HG02588 (cell line): ENCODE data around the gene HSP90AA1.
"Not testable (repeated sequence)": the region's sequence is repeated elsewhere in the genome, so short reads cannot be mapped to it uniquely, and the experiment has no call there.

ENCODE experiments used
- ATAC-seq: cut with Tn5 transposase; IDR thresholded peaks from one replicate; pipeline ENCODE4 v1.9.1; 2021; ENCODE audit warnings: mild to moderate bottlenecking, moderate library complexity; ENCODE audit not compliant: unreplicated experiment

HSP90AA1 gene

DNA sequence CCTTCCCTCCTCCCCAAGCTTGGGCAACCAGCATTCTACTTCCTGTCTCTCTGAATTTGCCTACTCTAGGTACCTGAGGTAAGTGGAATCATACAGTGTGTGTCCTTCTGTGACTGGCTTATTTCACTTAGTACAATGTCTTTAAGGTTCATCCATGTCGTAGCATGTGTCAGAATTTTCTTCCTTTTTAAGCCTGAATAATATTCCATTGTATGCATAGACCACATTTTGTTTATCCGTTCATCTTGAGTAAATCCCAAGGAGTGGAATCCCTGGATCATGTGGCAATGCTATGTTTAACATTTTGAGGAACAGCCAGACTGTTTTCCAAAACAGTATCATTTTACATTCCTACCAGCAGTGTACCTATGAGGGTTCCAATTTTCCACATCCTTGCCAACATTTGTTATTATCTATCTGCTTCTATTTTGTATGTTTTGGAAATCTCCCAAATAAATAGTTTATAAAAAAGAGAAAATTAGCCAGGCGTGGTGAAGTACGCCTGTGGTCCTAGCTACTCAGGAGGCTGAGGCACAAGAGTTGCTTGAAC, 12.4 kb downstream of the HSP90AA1 start:
- ATAC-seq: no peak

DNA sequence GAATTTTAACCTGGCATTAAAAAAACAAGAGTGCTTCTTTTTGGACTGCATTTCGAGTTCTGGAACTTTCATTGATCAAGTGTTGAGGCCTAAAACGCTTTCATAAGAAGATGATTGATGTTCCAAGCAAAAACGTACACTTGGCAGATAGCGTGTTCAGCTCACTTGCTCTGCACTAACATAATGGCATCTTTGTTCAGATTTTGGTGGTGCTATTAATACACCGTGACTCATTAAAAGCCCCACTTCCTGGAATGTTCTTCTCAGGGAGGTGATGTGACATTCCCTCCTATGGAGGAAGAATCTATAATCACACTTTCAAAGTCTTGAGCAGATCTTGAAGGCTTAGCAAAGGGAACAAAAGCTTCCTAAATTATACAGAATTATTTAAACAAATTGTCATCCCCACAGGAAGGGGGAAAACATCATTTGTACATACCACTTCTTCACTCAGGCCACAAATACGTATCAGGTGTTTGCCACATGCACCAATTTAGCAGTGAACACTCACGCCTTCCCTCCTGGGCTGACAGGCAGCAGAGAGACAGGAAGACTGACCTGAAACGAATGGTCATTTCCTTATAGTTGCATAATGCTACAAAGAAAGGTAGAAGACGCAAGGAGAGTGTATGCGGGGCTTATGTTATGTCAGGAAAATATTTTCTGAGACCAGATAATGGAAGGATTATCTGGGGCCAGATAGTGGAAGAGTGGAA, 15.4 kb downstream of the HSP90AA1 start:
- ATAC-seq: no peak

DNA sequence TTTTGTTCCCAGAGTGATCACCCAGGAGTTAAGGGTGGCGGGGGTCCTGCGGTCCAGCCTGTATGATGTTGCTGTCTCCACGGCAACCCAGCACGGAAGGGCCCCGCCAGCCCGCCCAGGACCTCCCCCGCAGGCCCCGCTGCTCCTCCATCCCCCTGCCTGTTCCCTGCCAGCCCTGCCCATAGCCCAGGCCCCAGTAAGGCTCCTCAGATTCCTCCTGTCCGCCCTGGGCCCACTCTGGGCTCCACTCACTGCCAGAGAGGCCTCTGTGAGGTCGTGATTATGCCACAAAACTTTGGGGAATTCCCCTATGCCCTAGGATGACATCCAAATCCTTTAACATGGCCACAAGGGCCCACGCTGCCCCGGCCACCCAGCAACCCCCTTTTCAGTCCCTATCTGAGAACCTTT, 20.8 kb downstream of the HSP90AA1 start:
- ATAC-seq: no peak

DNA sequence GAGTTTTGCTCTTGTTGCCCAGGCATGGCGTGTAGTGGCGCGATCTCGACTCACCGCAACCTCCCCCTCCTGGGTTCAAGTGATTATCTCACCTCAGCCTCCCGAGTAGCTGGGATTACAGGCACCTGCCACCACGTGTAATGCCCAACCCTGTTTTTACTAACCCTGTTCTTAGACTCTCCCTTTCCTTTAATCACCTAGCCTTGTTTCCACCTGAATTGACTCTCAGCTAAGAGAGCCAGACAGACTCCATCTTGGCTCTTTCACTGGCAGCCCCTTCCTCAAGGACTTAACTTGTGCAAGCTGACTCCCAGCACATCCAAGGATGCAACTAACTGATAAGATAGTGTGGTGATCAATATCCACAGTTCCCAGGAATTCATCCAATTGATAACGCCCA, 22.3 kb downstream of the HSP90AA1 start:
- ATAC-seq: not testable (repeated sequence)

DNA sequence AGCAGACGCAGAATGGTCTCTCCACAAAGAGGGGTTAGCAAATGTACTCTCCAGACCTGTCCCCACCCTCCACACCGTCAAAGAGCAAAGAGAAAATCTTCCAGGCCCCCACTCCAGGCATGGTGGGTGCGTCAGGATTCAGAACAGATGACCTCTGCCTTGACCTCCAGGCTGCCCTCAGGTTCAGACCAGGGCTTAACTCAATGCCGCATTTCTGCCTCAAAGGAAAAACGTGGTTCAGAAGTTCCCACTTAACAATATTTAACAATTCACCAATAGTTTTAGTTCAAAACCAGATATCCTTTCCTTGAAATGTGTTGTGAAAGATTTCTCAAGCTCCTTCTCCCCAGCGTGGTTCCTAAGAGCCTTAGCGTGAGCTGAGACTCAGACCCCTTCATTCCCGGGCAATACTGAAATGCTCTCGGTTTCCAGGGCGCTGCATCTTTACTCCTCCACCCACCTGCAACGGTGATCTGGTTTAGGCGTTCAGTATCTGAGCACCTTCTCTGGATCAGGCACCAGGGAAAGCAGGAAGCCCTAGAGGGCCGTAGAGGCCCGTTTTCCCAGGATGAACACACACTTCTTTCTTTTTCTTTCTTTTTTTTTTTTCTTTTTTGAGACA, 22.9 kb downstream of the HSP90AA1 start:
- ATAC-seq: no peak

DNA sequence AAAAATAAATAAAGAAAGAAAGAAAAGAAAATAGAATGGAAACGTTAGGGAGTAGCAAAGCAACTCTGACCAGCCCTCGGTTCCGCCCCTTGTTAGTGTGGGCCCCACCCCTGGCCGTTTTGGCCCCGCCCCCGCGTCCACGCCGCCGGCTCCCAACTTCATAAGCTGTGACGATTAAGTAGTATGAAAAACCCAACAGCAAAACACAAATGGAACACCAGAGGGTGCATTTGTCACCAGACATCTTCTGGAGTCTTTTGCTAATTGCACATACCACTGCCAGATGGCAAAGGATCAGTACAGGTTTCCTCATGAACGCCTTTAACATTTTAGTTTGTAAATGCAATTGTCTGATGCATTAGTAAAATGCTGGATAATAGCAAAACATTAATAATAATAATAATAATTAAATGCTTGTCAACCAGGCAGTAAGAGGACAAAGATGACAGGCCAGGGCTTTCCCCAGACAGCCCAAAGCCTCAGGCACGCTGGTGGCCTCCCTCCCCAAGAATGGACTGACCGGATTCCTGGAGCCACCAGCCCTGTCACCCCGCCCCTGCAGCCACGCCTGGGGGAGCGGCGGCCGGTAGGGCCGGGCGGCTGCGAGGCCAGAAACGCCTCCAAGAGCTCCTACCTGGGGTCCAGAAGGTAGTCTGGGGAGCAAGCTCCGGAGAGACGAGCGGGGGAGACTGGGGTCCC, 23.6 kb downstream of the HSP90AA1 start:
- no peak for ATAC-seq

DNA sequence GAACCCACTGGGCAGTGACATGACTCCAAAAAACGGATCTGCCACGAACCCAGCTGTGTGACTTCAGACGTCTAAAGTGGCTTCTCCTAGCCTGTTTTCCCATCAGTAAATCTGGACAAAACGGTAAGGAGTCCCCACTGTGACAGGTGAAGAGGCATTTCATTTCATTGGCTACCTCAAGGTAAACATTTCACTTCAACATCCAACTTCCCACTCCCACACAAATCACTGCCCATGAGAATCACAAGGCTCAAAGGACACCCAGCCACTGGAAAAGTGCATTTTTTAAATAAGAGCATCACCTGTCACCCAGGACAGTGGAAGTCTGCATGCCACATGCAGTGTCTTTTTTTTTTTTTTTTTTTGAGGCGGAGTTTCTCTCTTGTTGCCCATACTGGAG, 27.9 kb downstream of the HSP90AA1 start:
- ATAC-seq: no peak

DNA sequence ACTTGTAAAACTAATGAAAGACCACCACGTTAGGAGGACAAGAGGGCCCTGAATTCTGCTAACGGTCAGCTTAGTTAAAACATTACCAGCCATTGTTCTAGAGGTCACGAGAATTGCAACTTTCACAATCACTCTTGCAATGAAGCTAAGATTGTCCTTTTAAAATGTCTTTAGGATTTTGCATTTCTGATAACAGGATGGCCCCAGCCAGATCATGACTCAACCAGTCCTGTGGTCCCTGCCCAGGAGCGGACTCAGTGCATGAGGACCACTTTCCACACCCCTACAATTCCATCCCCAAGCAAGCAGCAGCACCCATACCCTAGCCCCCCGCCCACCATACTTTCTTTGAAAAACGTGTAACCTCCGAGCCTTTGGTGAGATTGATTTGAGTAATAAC, 28.7 kb downstream of the HSP90AA1 start:
- ATAC-seq: no peak

DNA sequence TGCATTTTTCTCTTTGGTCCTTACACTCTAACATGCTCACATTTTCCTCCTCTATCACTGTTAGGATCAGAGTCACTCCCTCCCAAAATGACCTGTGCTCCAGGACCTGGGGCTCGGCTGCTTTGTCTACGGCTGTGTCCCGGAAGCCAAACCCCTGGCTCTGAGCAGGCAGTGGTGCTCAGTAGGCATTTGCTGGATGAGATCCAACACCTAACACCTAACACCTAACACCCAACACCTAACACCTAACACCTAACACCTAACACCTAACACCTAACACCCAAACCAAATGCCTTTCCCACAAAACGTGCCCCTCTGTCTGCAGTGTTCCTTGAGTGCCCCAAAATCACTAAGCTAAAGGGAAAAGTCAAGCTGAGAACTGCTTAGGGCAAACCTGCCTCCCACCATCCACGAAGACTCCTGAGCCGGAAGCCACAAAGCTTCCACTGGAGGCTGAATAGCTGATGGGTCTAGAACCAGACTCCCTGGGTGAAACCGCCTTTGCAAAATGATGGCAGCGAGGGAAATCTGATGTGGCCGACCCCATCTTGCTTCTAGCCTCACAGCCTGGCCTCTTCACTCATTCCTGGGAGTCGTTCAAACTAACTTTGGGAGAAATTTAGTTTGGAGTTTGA, 29.2 kb downstream of the HSP90AA1 start:
- no peak for ATAC-seq

DNA sequence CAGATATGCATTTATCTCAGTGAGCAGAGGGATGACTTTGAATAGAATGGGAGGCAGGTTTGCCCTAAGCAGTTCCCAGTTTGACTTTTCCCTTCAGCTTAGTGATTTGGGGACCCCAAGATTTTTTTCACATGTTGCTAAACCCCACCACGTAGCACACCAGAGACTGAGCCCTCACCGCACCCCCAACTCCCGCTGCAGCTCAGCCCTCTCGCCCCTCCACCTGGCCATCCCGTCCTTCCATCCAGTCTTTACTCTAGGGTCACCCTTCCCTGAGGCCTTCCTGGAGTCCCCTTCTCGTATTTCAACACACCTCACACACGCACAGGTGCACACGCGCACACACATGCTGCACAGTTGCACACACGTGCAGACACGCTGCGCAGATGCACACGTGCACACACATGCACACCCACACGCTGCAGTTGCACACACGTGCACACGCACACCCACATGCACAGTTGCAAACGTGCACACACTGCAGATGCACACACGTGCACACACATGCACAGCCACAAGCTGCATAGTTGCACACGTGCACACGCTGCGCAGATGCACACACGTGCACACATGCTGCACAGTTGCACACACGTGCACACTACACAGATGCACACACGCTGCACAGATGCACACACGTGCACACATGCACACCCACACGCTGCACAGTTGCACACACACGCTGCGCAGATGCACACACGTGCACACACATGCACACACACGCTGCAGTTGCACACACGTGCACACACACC, 30.0 kb downstream of the HSP90AA1 start:
- ATAC-seq: no peak

DNA sequence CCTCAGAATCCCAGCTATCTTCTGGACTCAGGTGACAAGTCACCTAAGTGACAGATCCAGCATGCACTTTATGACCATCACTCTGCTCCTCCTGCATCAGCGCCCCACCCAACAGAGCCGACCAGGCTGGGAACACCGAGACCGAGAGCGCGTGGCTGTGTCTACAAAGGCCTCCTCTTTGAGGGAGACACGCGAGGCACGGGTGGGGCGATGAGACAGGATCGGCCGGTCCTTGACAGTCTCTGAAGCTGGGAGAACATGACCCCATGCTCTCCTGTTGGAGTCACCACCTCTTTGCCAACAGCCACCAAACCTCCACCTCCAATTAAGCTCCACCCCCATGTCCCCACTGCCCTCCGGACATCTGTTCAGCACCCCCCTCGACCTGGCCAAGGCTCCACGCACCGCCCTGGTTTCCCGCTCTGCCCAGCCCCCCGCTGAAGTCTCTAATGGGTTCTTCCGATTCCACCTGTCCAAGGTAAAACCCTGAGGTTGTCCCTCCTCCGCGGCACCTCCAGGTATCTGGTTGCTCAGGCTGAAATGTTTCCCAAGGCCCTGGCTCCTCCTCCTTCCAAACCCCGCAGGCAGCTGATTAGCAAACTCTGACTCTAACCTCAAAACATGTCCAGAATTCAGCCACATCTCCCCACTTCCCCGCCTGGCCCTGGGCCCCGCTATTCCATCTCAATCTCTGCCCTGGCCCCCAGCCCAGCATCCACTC, 31.5 kb downstream of the HSP90AA1 start:
- no peak for ATAC-seq

DNA sequence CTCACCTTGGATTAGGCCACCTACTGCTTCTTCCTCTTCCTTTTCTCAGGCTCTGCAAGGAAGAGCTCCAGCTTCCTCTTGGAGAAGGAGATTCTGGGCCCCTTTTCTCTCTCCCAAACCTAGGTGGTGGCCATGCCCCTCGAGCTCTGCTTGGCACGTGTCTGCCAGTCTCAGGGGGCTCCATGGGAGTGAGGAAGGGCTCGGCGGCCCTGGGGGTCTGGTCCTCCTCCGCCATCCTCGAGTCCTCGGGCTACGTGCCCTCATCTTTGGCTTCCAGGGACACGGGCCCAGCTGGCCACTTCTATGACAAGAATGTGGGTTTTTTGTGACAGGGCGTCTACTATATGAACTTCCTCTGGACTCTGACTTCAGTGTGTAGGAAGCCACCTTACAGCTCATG, 34.3 kb downstream of the HSP90AA1 start:
- no peak for ATAC-seq

DNA sequence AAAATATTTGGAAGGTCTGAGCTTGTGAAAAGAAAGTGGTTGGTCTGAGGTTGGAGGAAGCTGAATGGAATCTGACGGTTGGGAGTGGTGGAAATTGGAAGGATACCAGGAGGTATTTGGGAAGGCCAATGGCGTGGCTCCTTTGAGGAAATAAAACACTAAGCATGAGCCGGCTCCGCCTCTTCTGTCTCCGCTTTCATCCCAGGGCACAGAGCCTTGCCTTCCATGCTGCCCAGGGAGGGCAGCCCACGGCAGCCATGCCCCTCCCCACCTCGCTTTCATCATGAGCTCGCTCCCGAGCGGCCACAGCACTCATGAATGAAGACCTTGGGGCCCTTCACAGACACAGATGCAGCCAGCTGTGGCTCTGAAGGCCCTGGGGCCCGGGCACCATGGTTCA, 36.2 kb downstream of the HSP90AA1 start:
- no peak for ATAC-seq

DNA sequence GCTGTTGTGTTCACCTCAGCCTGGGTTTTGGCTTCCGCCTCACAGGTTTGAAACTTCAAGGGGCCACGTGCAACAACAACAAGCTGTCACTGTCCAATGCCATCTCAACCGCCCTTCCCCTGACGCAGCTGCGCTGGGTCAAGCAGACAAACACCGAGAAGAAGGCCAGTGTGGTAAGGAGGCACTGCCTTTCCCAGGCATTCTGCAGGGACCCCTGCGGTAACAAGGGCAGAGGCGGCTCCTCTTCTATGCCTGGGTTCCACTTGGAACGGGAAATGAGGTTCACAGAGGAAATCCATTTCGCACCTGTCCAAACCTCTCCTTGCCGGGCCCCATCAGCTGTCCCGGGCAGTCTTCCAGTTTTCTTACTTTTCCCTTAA, 36.8 kb downstream of the HSP90AA1 start:
- no peak for ATAC-seq

DNA sequence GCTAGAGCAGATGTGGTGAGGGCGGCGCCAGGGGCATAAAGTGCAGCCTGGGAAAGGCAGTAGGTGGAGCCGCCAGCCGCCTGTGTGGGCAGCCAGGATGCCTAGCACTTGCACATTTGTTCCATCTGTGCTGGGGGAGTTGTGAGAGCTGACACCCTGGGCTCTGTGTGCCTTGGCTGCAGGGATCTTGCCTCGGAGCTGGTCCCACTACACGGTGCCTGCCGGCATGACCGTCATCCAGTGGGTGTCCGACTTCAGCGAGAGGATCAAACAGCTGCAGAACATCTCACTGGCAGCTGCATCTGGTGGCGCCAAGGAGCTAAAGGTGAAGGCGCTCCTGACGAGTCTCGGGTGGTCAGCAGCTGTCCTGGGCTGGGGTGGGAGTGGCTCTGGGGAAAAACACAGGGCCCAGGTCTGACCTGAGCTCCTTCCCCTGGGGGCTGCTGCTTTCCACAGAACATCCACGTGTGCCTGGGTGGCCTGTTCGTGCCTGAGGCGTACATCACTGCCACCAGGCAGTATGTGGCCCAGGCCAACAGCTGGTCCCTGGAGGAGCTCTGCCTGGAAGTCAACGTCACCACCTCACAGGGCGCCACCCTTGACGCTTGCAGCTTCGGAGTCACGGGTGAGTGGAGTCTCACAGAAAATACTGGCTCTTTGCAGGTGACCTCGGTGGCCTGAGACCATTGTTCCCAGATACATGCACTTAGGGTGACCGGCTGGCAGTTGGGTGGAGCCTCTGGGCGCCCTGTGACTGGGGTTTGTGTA, 37.4 kb downstream of the HSP90AA1 start:
- no peak for ATAC-seq

DNA sequence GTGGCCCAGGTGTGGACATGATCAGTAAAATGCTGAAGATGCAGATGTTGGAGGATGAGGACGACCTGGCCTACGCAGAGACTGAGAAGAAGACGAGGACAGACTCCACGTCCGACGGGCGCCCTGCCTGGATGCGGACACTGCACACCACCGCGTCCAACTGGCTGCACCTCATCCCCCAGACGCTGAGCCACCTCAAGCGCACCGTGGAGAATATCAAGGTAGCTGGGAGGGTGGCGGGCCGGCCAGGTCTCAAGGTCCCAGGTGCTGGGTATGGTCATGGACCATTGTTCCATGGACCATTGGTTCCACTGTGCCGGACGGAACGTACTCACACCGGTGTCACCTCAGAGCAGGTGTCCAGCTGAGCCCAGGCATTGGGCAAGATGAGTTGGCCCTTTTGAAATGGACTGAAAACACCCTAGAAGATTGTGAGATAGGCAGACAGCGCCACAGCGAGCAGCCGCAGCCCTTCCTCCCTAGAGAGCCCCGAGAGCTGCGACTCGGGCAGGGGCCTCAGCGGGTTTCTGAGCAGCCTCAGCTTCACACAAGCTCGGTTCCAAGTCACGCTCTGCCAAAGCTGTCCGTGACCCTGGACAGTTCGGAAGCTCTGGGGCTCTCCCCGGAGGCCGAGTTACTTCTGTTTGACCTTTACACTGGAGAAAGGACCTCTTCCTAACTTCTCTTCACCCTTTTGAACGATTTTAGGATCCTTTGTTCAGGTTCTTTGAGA, 38.9 kb downstream of the HSP90AA1 start:
- ATAC-seq: no peak

DNA sequence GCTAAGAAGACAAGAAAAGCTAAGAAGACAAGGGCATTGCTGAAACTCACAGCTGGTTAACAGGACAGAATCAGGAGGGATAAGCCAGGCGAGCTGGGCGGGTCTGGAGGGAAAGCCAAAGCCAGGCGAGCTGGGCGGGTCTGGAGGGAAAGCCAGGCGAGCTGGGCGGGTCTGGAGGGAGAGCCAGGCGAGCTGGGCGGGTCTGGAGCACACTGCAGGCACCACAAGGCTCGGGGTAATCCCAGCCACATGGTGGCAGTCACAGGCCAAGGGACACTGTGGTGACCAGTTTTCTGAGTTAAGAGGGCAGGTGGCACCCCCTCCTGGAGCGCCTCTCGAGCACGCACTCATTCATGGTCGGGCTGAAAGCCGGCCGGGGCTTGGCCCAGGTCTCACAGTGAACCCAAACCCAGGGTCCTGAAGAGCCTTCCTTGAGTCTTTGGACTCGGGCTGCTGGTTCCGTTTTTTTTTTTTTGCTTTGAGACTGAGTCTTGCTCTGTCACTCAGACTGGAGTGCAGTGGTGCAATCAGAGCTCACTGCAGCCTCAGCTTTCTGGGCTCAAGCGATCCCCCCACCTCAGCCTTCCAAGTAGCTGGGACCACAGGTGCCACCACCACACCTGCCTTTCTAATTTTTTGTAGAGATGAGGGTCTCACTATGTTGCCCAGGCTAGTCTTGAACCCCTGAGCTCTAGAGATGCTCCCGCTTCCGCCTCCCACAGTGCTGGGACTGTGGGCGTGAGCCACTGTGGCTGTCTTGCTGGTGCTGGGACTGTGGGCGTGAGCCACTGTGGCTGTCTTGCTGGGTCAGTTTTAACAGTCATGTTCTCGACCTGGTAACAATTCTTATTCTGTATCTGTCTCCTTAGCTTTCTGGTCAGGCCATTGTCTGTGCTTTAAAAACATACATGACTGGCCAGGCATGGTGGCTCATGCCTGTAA, 40.2 kb downstream of the HSP90AA1 start:
- no peak for ATAC-seq

DNA sequence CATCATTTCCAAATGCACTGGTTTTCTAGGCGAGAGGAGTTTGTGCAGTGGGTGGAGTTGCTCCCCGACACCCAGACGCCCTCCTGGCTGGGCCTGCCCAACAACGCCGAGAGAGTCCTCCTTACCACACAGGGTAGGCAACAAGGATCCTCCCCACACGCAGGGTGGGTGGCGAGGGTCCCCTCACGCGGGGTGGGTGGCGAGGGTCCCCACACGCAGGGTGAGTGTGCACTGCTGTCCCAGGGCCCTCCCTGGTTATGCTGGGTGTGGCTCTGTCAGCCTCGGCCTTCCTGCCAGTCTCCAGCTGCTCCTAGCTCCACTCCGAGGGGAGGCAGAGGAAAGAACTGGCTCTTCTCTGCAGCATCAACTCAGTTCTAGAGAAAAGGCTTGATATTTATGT, 42.3 kb downstream of the HSP90AA1 start:
- ATAC-seq: no peak
